Measurements from ENCODE around the gene FKBP15.

GRCh38 chr9:113237026-113237425 lies 15.9 kb upstream of the FKBP15 start:
- TF ChIP-seq, protein P1, sequence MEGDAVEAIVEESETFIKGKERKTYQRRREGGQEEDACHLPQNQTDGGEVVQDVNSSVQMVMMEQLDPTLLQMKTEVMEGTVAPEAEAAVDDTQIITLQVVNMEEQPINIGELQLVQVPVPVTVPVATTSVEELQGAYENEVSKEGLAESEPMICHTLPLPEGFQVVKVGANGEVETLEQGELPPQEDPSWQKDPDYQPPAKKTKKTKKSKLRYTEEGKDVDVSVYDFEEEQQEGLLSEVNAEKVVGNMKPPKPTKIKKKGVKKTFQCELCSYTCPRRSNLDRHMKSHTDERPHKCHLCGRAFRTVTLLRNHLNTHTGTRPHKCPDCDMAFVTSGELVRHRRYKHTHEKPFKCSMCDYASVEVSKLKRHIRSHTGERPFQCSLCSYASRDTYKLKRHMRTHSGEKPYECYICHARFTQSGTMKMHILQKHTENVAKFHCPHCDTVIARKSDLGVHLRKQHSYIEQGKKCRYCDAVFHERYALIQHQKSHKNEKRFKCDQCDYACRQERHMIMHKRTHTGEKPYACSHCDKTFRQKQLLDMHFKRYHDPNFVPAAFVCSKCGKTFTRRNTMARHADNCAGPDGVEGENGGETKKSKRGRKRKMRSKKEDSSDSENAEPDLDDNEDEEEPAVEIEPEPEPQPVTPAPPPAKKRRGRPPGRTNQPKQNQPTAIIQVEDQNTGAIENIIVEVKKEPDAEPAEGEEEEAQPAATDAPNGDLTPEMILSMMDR (IDR thresholded peaks at IDR 0.05) = no peak
- TF ChIP-seq, protein P2, sequence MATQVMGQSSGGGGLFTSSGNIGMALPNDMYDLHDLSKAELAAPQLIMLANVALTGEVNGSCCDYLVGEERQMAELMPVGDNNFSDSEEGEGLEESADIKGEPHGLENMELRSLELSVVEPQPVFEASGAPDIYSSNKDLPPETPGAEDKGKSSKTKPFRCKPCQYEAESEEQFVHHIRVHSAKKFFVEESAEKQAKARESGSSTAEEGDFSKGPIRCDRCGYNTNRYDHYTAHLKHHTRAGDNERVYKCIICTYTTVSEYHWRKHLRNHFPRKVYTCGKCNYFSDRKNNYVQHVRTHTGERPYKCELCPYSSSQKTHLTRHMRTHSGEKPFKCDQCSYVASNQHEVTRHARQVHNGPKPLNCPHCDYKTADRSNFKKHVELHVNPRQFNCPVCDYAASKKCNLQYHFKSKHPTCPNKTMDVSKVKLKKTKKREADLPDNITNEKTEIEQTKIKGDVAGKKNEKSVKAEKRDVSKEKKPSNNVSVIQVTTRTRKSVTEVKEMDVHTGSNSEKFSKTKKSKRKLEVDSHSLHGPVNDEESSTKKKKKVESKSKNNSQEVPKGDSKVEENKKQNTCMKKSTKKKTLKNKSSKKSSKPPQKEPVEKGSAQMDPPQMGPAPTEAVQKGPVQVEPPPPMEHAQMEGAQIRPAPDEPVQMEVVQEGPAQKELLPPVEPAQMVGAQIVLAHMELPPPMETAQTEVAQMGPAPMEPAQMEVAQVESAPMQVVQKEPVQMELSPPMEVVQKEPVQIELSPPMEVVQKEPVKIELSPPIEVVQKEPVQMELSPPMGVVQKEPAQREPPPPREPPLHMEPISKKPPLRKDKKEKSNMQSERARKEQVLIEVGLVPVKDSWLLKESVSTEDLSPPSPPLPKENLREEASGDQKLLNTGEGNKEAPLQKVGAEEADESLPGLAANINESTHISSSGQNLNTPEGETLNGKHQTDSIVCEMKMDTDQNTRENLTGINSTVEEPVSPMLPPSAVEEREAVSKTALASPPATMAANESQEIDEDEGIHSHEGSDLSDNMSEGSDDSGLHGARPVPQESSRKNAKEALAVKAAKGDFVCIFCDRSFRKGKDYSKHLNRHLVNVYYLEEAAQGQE (IDR thresholded peaks at IDR 0.05; ENCODE audit: insufficient read depth in 1 of 2, low read depth in 2 of 2, low read length in 1 of 2) = no peak
- TF ChIP-seq TCF7L2 (IDR thresholded peaks at IDR 0.05; ENCODE audit: low read depth, low read length) (no peak), SIN3A (IDR thresholded peaks at IDR 0.05; ENCODE audit: borderline replicate concordance, insufficient read depth, low read depth, low read length) (no peak)
